NCI-H446 treated with DMSO at 0.1 percent for 48 hours (cell line): ENCODE measurements around the gene CORO1C.

Experiments used
- DNase-seq: peaks from one replicate; lab custom pipeline; 2025; lab: John Stamatoyannopoulos, UW

The CORO1C gene

GRCh38 chr12:108724054-108724889 is 7.0 kb downstream of the CORO1C start:
- DNase-seq = no peak

GRCh38 chr12:108722992-108723766 is 8.1 kb downstream of the CORO1C start:
- no peak for DNase-seq

- no peak for DNase-seq
These were observed 8.9 kb downstream of the CORO1C start for GRCh38 chr12:108722463-108722862.

GRCh38 chr12:108721824-108722223 is 9.5 kb downstream of the CORO1C start:
- no peak for DNase-seq

GRCh38 chr12:108720757-108721514 is 10.4 kb downstream of the CORO1C start:
- DNase-seq = no peak

- DNase-seq = no peak
These were observed 14.1 kb downstream of the CORO1C start for GRCh38 chr12:108717243-108717642.

- no peak for DNase-seq
These were observed 16.5 kb downstream of the CORO1C start for GRCh38 chr12:108714866-108715265.

GRCh38 chr12:108713471-108713870 is 17.8 kb downstream of the CORO1C start:
- no peak for DNase-seq

- DNase-seq = no peak
These were observed 18.5 kb downstream of the CORO1C start for GRCh38 chr12:108712925-108713203.

- no peak for DNase-seq
These were observed 19.0 kb downstream of the CORO1C start for GRCh38 chr12:108712165-108712924.

- DNase-seq = no peak
These were observed 19.7 kb downstream of the CORO1C start for GRCh38 chr12:108711489-108712164.

- DNase-seq = no peak
These were observed 21.6 kb downstream of the CORO1C start for GRCh38 chr12:108709697-108710096.

GRCh38 chr12:108704527-108704926 is 26.8 kb downstream of the CORO1C start:
- no peak for DNase-seq

- DNase-seq = peak; percentile 60
These were observed 28.6 kb downstream of the CORO1C start for GRCh38 chr12:108702595-108703320.

- DNase-seq = no peak
These were observed 29.4 kb downstream of the CORO1C start for GRCh38 chr12:108701779-108702441.

GRCh38 chr12:108700833-108701541 is 30.3 kb downstream of the CORO1C start:
- no peak for DNase-seq

GRCh38 chr12:108699955-108700563 is 31.3 kb downstream of the CORO1C start:
- DNase-seq = no peak

GRCh38 chr12:108697905-108698304 is 33.4 kb downstream of the CORO1C start:
- no peak for DNase-seq

- DNase-seq = no peak
These were observed 34.4 kb downstream of the CORO1C start for GRCh38 chr12:108696996-108697290.
